ENCODE data around the gene CDC37L1. TPM values are rescaled to one million over a fixed set of nuclear protein-coding genes. Genes with fewer than 3 reads are reported as not detected.
A peak's percentile ranks its signal among the peaks of the same experiment; 100 is the strongest.

The CDC37L1 gene
- total RNA-seq, 1 donor: 25.9 TPM

DNA sequence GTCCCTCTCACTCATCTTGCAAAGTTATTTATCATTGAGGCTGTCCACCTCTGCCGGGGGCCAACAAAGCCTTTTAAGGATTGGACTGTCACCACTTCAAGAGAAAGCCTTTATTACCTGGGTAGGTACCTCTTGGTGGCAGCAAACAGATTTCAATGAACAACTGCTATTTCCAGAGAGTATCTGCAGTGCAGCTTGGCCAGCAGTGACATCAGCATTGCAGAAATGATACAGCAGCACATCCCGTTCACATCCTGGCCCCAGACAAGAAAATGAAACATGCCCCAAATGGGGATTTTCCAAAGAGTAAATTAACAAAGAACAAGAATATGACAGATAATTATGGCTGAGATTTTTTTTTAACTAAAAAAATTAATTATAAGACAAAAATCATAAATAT is 10.8 kb upstream of the CDC37L1 start:
- DNase-seq (ENCODE audit: low read depth): no peak
- TF ChIP-seq CTCF (IDR thresholded peaks at IDR 0.05; ENCODE audit: insufficient read depth, low read depth, low read length): no peak

DNA sequence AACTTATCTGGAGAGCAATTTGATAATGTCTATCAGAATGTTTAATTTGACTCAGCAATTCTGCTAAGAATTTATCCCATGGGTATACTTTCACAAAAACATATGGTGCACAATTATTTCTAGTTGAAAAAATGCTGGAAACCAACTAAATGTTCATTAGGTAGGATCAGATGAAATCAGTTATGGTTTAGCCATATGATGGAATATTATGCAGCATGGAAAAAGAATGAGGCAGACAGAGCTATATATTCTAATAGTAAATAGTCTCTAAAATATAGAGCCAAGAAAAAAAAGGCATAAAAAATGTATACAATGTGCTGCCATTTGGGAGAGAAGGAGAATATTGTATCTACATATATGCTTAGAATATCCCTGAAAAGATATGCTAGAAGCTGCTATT is 9.5 kb upstream of the CDC37L1 start:
- no peak for TF ChIP-seq CTCF (IDR thresholded peaks at IDR 0.05; ENCODE audit: insufficient read depth, low read depth, low read length)

More for the DNA sequence above, 10.8 kb upstream of the CDC37L1 start:
- no peak overlapping the region for H3K4me3 ChIP-seq (ENCODE audit: low read depth, low read length)

DNA sequence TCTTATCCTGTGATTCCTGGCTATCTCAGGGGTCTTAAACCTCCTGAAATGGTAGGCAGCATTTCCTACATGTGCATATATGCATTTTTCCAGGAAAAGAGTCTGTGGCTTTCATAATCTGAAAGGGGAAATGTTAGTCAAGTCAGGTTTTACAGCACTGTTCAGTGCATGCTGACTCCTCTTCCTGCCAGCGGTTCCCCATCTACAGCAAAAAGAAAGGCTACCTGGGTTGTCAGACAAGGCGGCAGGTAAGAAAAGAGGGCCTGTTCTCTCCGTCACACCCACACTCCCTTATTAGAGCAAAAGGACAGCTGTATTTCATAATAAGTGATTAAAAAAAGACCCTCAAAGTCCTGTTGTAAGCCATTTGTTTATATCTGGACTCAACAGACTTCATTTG is 8.8 kb upstream of the CDC37L1 start:
- no peak overlapping the region for H3K4me3 ChIP-seq (ENCODE audit: low read depth, low read length)
- TF ChIP-seq CTCF (IDR thresholded peaks at IDR 0.05; ENCODE audit: insufficient read depth, low read depth, low read length): no peak
- no peak for DNase-seq (ENCODE audit: low read depth)

More for the DNA sequence above, 9.5 kb upstream of the CDC37L1 start:
- no peak overlapping the region for H3K4me3 ChIP-seq (ENCODE audit: low read depth, low read length)
- DNase-seq (ENCODE audit: low read depth): no peak

- no peak for DNase-seq (ENCODE audit: low read depth)
- no peak overlapping the region for H3K4me3 ChIP-seq (ENCODE audit: low read depth, low read length)
- no peak for TF ChIP-seq CTCF (IDR thresholded peaks at IDR 0.05; ENCODE audit: insufficient read depth, low read depth, low read length)
Measured at GRCh38 chr9:4671737-4672136, 7.6 kb upstream of the CDC37L1 start.

GRCh38 chr9:4674783-4675182 is 4.6 kb upstream of the CDC37L1 start:
- DNase-seq (ENCODE audit: low read depth): peak; percentile 93
- no peak for TF ChIP-seq CTCF (IDR thresholded peaks at IDR 0.05; ENCODE audit: insufficient read depth, low read depth, low read length)
- no peak overlapping the region for H3K4me3 ChIP-seq (ENCODE audit: low read depth, low read length)

DNA sequence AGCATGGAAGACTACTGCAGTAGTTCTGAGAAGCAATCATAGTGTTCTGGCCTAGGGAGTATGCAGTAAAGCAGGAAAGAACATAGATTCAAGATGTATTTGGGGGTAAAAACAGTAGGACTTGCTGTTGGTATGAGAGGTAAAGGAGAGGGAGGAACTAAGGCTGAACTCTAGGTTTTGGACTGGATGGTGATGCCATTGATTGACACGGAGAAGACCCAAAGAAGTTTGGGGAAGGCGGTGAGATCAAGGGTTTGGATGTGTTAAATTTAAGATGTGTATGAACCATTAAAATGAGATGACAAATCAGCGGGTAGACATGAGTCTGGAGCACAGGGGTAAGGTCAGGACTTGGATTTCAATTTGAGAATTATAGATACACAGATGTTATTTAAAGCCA is 2.0 kb upstream of the CDC37L1 start:
- no peak overlapping the region for H3K4me3 ChIP-seq (ENCODE audit: low read depth, low read length)
- DNase-seq (ENCODE audit: low read depth): no peak

More for the DNA sequence above, 2.0 kb upstream of the CDC37L1 start:
- no peak for TF ChIP-seq CTCF (IDR thresholded peaks at IDR 0.05; ENCODE audit: insufficient read depth, low read depth, low read length)
